Stimulated activated CD4-positive, alpha-beta T cell treated with anti-CD3 and anti-CD28 coated beads, Interleukin-2, amount 100 ng/mL, for 48 hours (primary cell): ENCODE results near the gene PRLR.
"Not testable (repeated sequence)": the region's sequence is repeated elsewhere in the genome, so short reads cannot be mapped to it uniquely, and the experiment has no call there.

ENCODE experiments used
- DNase-seq, 2 donors: peaks; one replicate each; pipeline ENCODE4 v3.0.0-alpha.2; 2020

The PRLR gene

DNA sequence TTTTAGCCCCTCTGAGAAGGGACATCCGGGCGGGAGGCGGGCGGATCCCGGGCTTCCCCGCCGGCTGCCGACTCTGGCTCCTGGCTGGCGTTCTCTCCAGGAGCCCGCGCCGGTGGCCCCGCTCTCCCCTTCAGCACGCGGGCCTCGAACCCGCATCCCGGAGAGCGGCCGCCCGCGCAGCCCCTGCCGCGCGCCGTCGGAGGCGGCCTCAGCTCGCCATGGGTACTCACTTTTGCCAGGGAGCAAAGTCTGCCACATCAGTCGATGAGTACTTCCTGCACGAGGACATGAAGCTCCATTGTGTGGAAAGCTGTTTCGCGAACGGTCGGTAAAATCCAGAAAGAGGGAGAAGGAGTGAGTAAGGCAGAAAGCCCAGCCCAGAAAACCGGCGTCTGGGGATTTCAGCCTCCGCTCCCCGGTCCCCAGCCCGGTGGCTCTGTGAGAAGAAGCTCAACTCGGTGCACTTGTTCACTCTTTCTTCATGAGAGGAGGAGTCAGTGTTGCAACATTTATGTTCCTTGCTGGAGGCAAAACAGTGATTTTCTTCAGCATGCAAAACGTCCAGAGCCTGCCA lies at the start of gene PRLR:
PRLR (minus strand) TSS at position 450 of the 574 bp plus-strand sequence. CDS start 140,867 bp downstream, outside the sequence.
- no peak for DNase-seq

GRCh38 chr5:35274839-35275509 lies 44.7 kb upstream of the PRLR start:
- DNase-seq = no peak

DNA sequence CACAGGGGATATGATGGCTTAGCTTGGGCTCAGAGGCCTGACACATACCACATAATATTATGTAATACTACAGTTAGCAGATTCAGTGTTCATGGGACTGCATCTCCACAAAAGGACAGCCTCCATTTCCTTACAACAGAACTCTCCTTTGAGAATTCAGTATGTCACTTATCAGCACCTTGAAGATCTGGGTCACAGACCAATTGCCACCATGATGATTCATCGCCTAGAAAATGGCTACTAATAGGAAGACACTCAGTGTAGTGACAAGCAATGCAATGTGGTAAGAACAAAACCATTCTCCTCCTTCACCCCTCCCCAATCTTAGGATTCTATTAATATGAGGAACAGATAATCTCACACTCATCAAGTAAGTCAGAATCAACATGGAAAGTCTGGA lies 38.7 kb upstream of the PRLR start:
- no peak for DNase-seq

DNA sequence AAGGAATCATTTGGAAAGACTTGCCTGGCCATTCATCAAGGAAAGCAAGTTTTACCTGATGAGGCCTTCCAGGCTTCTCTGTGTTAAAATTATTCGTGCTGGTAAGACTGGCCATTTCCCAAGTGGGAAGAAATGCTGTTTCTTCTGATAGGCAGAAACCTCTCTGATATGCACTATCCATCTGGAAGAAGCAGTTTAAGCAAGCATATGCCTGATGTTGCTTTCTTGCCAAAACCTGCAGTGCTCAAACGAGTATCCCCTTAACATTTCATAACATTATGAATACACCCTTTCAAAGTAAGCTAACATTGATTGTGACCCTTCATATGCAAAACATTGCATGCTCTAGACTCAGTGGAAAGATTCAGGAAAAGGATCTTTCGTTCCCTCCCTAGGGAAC lies 36.0 kb upstream of the PRLR start:
- no peak for DNase-seq

- DNase-seq = no peak
These were observed 34.2 kb upstream of the PRLR start for GRCh38 chr5:35264509-35264908.

DNA sequence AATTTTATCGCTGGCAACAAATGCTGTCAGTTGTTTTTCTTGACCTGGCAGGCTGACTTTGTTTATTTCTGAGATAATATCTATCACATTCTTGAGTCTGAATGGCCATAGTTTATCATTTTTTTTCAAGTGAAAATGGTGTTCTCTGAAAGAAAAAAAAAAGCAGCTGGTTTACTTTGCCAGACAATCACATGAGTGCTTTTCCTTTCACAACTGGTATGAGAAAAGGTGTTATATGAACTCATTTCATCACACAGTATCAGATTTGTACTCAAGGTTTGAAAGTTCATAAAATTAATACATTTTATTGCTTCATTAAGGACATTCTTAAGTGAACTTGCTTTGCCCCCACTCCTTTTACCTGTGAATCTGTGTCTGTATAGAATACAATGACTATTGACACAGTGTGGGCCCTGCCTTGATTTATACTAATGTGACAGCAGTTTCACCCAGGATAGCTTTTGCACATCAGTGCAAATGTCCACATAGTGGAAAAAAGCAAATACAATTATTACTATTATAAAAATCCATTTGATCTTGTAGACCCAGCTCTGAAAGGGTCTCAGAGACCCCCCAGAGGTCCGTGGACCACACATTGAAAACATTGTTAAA lies 33.1 kb upstream of the PRLR start:
- DNase-seq = no peak

GRCh38 chr5:35253582-35253981 lies 23.3 kb upstream of the PRLR start:
- DNase-seq = no peak

DNA sequence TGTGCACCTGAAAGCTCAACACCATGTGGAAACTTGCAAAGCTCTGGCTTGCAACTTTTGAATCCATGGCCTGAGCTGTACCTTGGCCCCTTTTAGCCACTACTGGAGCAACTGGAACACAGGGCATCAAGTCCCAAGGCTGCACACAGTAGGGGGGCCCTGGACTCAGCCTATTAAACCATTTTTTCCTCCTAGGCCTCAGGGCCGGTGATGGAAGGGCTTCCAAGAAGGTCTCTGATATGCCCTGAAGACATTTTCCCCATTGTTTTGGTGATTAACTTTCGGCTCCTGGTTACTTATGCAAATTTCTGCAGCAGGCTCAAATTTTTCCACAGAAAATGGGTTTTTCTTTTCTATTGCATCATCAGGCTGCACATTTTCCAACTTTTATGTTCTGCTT lies 22.7 kb upstream of the PRLR start:
- no peak for DNase-seq

GRCh38 chr5:35248843-35249780 lies 18.8 kb upstream of the PRLR start:
- no peak for DNase-seq

DNA sequence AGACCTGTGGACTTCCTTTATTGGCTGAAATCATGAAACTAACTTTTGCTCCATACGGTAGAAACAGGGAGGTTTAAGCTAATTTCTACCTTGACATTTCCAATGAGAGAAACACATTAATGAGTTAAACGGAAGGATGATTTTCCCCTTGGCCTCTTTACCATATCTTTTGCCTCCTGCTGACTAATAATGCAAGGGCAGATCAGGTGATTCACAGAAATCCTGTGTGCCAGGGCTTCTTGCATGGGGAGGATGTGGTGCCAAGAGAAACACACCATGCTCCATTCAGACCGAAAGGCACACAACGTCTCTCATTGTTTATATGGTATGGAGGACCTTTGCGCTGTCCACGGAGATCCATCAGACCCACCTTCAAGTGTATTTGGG lies 17.4 kb upstream of the PRLR start:
- DNase-seq = no peak

GRCh38 chr5:35246900-35247647 lies 16.8 kb upstream of the PRLR start:
- no peak for DNase-seq

DNA sequence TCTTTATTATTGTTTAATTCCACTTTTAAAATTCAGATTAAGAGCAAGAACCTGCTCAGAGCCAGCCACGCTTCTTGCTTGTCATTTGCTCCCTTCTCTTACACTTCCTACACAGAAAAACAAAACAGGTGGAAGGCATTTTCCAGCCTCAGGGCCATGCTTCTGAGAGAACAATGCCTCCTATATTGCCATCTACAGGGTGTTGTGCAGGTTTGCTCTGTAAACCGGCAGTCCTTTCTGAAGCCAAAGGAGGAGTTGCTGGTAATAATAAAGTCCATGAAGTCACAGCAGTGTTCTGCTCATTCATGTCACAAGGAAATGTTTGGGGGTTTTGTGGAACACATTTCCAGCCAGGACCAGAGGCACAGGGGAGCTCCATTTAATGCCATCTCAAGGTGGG lies 16.1 kb upstream of the PRLR start:
- no peak for DNase-seq

GRCh38 chr5:35245371-35245770 lies 15.1 kb upstream of the PRLR start:
- not testable (repeated sequence) for DNase-seq

DNA sequence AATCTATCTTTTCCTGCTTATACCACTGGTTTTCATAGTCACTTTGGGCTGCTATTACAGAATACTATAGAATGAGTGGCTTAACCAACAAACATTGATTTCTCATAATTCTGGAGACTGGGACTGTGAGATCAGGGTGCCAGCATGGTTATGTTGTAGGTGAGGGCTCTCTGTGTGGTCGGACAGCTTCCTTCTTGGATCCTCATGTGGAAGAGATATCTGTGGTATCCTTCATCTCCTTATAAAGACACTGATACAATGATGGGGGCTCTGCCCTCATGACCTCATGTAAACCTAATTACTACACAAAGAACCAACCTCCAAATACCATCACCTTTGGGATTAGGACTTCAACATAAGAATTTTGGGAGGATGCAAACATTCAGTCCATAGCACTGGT lies 13.9 kb upstream of the PRLR start:
- no peak for DNase-seq

DNA sequence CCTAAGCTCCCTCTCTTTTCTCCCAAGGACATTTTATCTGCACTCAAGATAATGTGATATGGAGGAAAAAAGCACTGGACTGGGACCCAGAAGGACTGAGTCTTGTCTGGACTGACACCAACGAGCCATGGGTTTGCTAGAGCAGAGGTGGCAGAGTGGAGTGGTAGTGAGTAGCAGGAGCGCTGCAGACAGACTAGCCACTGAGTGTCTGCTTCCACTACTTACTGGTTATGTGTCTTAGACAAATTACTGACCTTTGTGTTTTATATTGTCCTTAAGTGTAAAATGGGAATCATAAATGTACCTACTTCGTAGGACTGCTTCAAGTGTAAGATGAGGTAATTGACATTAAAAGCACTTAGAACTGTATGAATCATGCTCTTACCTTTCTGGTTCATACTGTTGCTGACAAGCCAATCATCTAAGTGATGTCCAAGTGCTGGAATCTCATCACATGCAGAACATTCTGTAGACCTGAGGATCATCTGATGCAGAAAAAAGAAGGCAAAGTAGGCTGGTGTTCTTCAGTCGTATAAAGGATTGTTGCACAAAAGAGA lies 12.5 kb upstream of the PRLR start:
- DNase-seq = no peak

GRCh38 chr5:35240892-35241291 lies 10.6 kb upstream of the PRLR start:
- DNase-seq = no peak

DNA sequence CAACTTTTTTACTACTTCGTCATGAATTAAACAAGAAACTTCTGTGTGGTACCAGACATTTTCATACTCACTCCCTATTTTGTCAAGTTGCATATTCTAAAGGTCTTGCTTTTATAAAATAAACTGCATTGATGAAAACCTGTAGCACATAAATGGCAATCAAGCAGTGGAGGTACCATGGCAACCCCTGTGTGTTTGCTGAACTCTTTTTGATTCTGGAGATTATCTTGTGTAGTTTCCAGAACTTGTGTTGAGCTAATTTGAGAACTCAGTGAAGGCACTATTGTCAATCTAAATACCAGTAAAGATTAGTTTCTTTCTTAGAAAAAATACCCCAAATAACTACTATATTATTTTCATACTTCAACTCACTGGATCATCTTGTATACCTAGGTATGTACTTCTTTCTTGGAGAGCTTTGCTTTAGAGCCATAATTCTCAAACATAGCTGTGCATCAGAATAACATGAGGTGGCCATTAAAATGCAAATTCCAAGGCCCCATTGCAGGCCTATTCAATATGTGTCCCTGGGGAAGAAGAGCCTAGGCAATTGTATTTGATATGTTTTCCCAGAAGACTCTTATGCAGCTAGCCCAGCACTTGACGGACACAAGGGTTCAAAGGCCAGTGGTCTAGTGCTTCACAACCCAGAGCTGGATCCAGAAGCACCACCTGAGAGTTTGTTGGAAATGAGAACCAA lies 9.8 kb upstream of the PRLR start:
- DNase-seq = no peak

DNA sequence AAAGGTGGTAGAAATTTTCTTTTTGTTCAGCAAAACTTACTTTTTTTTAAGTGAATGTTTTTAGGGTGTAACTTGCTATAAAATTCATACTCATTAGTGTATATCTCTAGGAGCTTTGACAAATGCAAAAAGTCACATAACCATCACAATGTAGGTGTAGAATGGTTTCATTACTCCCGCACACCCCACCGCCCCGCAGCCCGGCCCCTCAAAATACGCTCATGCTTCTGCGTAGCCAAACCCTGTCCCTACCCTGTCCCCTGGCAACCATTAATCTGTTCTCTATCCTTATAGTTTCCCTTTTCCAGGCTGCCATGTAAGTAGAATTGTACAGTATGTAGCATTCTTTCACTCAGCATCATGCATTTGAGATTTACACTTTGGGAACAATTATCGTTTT lies 9.2 kb upstream of the PRLR start:
- DNase-seq = no peak

DNA sequence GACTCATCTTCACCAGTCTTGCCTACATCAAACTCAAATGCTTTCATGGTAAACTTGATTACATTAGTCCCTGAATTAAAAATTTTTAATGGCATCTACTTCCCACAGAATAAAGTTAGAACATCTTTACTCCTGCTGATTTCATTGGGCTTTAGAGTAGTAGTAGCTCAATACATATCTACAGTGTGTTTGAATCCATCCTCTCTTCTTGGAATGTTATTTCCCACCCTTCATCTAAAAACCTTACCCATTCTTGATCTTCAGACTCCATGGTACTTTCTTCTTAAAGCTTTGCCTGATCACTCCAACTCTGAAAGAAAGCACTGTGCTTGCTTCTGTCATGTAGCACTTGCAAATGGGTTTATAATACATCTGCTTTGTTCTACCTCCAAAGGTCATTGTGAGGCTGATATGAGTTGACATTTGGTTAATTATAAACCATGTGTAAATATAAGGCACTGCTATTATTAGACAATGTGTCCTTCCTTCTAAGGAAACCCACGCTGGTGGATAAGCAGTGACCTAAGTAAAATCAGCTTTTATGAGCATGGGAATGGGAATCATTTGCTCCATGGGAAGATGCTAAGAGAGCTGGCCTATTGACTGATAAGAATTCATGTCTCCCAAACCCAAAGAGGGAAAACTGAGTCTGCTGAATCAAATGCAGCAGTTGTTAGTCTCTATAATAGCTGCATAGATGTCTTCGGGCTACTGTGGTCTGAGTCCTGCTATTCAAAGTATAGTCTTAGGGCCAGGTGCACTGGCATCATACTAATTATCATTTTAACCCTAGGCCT lies 7.5 kb upstream of the PRLR start:
- DNase-seq = no peak

DNA sequence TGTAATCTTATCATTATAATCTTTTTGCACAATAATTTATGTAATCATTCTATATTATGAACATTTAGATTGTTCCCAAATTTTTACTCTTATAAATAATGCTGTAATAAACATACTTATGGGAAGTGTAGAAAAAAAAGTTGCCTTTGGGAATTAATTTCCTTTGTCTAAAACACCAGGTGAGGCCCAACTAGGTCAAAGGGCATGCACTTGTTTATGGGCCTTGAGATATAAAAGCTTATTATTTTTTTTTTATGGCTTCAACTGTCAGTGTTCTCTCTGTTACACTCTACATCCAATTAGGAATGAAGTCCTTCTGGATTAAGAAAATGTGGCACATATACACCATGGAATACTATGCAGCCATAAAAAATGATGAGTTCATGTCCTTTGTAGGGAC lies 6.5 kb upstream of the PRLR start:
- DNase-seq = no peak

DNA sequence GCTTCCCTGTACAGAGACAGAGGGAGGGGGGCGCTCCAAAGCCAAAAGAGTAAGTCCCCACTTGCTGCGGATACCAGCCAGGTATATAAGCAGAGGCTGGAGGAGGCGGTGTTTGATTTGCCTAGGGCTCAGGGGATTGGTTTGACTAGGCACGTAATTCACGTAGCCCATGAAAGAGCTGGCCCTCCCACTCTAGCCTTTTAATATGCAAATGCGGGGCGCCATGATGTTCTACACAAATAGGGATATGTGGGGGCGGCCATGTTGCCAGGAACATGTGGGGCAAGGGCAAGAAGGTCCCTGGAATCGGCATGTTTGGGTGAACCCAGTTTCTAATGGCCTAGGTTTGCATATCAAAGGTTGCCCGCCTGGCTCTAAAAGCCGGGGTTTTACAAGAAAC lies 3.3 kb upstream of the PRLR start:
- DNase-seq = no peak
